Skin epidermis (tissue), 12 donors: Measurements from ENCODE around the gene TDO2.
"Not testable (repeated sequence)": the region's sequence is repeated elsewhere in the genome, so short reads cannot be mapped to it uniquely, and the experiment has no call there.

Source experiments
- H3K27ac ChIP-seq, 21 experiments: fragments of 200-600 bp; sonication (generic) in 11 of 21; one replicate each; pipeline ENCODE4 v1.5.0; 2020; ENCODE audit warnings: mild to moderate bottlenecking in 3 of 21, inconsistent platforms in 2 of 21, moderate library complexity in 2 of 21
- H3K4me3 ChIP-seq, 7 experiments: fragments of 200-600 bp; sonication (generic) in 2 of 7; one replicate each; pipeline ENCODE4 v1.5.0; 2020; ENCODE audit warnings: inconsistent platforms in 2 of 7, mild to moderate bottlenecking in 2 of 7, moderate library complexity in 1 of 7

The TDO2 gene

GRCh38 chr4:155904331-155904730 is 835 bp downstream of the TDO2 start:
- Histone ChIP-seq H3K27ac (peak overlapping the region in 2 of 21 experiments; percentile 39 to 44), H3K4me3 (peak overlapping the region in 1 of 7 experiments; percentile 18)

- Histone ChIP-seq H3K4me3 (no peak overlapping the region), H3K27ac (peak overlapping the region in 8 of 21 experiments; percentile 17 to 65 (median 46))
Measured at GRCh38 chr4:155906554-155907247, 3.2 kb downstream of the TDO2 start.

GRCh38 chr4:155907556-155907955 is 4.1 kb downstream of the TDO2 start:
- Histone ChIP-seq H3K4me3 (no peak overlapping the region), H3K27ac (peak overlapping the region in 9 of 21 experiments; percentile 0 to 58 (median 45))

DNA sequence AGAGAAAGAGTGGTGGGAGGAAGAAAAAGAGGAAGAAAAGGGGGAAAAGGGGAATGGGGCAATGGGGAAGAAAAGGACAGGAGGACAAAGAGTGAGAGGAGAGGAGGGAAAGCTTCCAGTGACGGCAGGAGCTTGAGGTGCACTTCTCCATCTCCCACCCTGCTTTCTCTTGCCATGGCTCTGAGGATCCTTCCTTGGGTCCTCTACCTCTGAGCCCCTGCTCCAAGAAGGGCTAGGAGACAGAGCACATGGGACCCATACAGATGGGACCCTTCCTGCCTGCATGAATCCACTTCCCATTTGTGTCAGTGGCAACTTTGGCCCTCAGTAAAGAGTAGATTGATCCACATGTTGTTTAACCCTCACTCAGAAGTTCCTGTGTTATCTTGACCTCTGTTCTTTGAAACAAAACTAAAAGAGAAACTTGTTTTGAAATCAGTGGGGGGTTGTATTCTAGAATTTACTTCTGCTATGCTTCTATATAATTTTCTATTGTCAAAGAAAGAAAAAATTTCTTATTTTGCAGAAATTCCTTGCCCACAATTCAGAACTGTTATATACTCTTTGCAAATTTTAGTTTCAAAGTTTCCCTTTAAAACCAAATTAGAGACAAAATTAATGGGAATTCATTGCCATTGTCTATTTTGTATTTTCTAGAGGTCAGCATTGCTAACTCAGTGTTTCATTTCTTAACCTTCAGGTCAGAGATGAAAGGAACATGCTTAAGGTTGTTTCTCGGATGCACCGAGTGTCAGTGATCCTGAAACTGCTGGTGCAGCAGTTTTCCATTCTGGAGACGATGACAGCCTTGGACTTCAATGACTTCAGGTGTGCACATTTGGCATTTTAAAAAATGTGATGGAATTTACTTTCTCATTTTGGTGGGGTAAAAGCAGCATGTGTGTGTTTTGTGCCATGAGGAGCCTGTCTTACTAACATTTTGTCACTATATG is 5.0 kb downstream of the TDO2 start:
- Histone ChIP-seq H3K4me3 (no peak overlapping the region), H3K27ac (peak overlapping the region in 9 of 21 experiments; percentile 5 to 58 (median 22))

- no peak overlapping the region for H3K27ac ChIP-seq
- no peak overlapping the region for H3K4me3 ChIP-seq
Measured at GRCh38 chr4:155909615-155910226, 6.2 kb downstream of the TDO2 start.

DNA sequence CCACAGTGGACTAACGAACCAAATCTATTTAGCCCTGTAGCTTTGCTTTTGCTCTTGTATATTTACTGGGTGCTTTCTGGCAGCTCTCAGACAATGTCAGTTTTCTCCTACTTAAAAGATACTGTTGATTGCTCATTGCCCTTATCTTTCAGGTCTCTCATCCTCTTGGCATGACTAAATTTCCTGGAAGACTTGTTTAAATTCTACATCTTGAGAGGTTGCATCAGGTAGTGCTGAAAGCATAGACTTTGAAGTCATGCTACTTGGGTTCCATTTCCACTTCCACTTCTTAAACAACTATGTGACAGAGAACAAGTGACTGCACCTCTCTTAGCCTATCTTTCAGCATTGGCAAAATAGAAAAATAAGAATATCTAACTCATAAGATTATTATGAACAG is 8.4 kb downstream of the TDO2 start:
- H3K27ac ChIP-seq = no peak overlapping the region
- no peak overlapping the region for H3K4me3 ChIP-seq

- H3K4me3 ChIP-seq = no peak overlapping the region
- H3K27ac ChIP-seq = no peak overlapping the region
Measured at GRCh38 chr4:155914782-155915181, 11.3 kb downstream of the TDO2 start.

DNA sequence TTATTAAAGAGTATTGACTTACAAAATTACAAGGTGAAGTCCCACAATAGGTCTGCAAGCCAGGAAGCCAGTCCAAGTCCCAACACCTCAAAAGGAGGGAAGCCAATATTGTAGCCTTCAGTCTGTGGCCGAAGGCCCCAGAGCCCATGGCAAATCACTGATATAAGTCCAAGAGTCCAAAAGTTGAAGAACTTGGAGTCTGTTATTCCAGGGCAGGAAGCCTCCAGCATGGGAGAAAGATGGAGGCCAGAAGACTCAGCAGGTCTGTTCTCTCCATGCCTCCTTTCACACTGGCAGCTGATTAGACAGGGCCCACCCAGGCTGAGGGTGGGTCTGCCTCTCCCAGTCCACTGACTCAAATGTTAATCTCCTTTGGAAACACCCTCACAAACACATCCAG is 18.1 kb downstream of the TDO2 start:
- Histone ChIP-seq H3K4me3 (no peak overlapping the region), H3K27ac (no peak overlapping the region)

GRCh38 chr4:155924637-155925036 is 21.1 kb downstream of the TDO2 start:
- Histone ChIP-seq H3K4me3 (no peak overlapping the region), H3K27ac (no peak overlapping the region)

- Histone ChIP-seq H3K27ac (no peak overlapping the region), H3K4me3 (no peak overlapping the region)
Measured at GRCh38 chr4:155929833-155930232, 26.3 kb downstream of the TDO2 start.

DNA sequence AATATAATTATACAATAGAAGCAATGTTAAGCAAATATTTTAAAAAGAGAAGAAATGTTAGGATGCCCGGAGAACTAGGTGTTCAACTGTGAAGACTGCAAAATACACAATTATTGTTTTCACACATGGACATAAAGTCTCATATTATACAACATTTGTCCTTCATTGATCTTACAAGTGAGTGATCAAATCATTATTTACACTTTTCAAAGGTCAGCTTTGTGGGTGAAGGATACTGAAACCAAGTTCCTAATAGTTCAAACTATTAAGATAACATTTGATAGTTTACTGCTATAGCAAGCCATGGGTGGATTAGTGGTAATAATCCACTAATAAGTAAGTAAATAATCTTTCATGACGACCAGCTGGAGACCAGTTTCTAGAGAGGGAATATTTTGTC is 26.8 kb downstream of the TDO2 start:
- no peak overlapping the region for H3K27ac ChIP-seq
- H3K4me3 ChIP-seq = no peak overlapping the region

- no peak overlapping the region for H3K27ac ChIP-seq
- no peak overlapping the region for H3K4me3 ChIP-seq
Measured at GRCh38 chr4:155931634-155932033, 28.1 kb downstream of the TDO2 start.

GRCh38 chr4:155934634-155935033 is 31.1 kb downstream of the TDO2 start:
- not testable (repeated sequence) for H3K4me3 ChIP-seq, H3K27ac ChIP-seq

DNA sequence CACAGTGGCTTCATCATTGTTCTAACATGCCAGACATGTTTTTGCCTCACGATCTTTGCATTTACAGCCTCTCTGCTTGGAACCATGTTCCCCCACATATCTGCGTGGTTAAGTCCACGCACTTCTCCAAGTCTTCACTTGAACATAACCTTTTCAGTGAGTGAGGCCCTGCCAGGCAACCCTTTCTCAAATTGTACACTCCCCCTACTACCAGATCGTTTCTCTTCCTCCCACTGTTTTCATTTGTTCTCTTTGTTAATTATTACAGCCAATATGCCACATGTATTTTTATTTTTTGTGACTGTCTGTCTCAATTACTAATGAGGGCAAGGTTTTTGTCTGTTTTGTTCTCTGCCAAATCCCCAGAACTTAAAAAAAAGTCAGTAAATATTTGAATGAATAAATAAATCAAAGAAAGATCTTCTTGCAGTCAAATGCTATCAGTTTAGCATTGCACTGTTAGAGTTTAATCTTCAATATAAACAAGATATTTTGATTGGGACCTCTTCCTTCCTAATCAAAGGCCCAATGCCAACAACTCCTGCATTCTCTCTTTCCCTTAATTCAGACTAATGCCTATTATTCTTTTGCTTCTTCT is 32.0 kb downstream of the TDO2 start:
- Histone ChIP-seq H3K4me3 (no peak overlapping the region), H3K27ac (no peak overlapping the region)

DNA sequence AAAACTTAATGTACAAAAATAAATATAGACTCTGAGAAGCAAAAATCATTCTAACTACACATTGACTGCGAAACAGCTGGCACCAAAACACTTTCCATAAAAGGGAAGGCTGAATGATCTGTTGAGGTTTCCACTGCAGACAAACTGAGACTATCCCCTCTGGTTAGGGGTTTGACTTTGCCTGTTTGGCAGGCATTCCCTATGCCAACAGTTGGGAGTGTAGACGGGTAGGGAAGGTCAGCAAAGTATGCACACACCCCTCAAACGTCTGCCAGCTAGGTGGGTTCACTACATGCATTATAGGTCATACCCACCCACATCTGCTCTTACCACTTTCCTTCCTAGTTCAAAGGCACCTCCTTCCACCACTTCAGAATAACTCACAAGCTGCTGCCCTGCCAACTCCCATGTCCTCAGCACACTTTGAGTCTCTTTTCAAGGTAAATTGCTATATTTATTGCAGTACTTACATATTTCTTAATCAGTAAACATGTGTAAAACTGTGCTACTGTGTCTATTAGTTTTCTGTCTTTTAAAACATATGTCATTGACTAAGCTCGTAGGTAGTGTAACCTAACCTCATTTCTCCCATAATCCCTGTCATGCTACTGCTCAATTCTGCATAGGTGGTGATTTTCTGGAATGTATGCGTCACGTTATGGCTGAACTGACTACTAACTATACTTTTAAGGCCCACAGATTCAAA is 37.7 kb downstream of the TDO2 start:
- Histone ChIP-seq H3K27ac (no peak overlapping the region), H3K4me3 (no peak overlapping the region)

DNA sequence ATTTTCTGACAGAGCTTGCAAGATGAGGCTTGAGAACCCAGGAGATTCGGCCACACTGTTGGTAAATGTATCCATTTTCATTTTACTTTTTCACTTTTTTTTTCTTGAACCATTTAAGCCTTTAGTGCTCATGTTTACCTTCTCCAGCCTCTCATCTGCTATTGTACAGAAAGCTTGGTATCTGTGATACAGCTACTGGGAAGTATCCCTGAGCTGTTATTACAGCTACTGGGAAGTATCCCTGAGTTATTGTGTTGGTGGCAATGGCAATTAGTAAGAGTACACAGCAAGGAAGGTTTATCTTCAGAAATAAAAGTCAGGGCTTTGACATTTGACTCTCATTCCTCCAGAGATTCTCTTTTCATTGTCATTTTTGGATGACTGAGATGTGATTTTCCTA is 38.3 kb downstream of the TDO2 start:
- H3K27ac ChIP-seq = no peak overlapping the region
- no peak overlapping the region for H3K4me3 ChIP-seq

- no peak overlapping the region for H3K4me3 ChIP-seq
- H3K27ac ChIP-seq = no peak overlapping the region
Measured at GRCh38 chr4:155943605-155944291, 40.3 kb downstream of the TDO2 start.

GRCh38 chr4:155944516-155944915 is 41.0 kb downstream of the TDO2 start:
- Histone ChIP-seq H3K27ac (no peak overlapping the region), H3K4me3 (no peak overlapping the region)

DNA sequence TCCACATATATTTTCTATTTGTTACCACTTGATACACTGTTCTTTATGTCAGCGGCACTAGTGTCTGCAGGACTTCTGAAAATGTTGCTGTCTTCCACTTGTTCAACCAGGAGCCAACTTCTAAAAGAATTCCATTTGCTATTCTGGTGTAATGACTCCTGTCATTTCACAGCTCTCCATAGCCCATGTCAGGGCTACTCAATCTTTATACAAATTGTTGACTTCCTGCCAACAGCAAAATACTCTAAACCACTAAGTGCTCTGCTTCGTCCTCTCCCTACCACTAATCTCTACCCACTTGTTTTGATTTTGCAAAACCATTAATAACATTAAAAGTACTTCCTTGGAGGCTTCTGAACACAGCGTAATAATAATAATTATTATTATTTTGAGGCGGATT is 43.0 kb downstream of the TDO2 start:
- Histone ChIP-seq H3K27ac (no peak overlapping the region), H3K4me3 (no peak overlapping the region)
